H1 (cell line): Measurements from ENCODE around the gene CHMP6. TPM values are rescaled to one million over a fixed set of nuclear protein-coding genes. Genes with fewer than 3 reads are reported as not detected.

ENCODE experiments used
- polyA plus RNA-seq, 7 experiments: library from polyadenylated mRNA; depleted of rRNA in 3 of 7; stranded (reverse) in 5 of 7; unstranded in 2 of 7; fragments of >200 nt in 5 of 7; fragments of 200-250 nt in 2 of 7; gene quantifications; 1 replicate in 5 of 7; 2 replicates in 1 of 7; 4 replicates in 1 of 7; pipeline versions ENCODE4 v1.2.1 to v1.2.3, GENCODE V29; 2011 to 2013; ENCODE audit warnings: missing spikeins in 2 of 7, mixed read lengths in 2 of 7
- total RNA-seq: library from RNA; stranded (reverse); fragmentation: NEBNext Ultra II Directional; extraction: Animal tissue kit (Norgen Biotek cat#: 25700); gene quantifications from 2 replicates; pipeline ENCODE4 v1.2.1, GENCODE V29; 2021

CHMP6 gene
- total and polyA plus RNA-seq, 2 of the 8 experiments (the other 6 are each of a cell fraction or from before 2014, with no cell fraction given), result 15.7 to 24.3 TPM

Other genes with a start within 250 kb of the CHMP6 start
- gene BAIAP2, start 43.3 kb downstream of the CHMP6 start, total RNA-seq, result 18.4 and 22.8 TPM in 2 replicates
- 10.0 and 19.8 TPM in 2 replicates for gene BAIAP2, start 43.3 kb downstream of the CHMP6 start, polyA plus RNA-seq (2011; rRNA removed)
- not detected in 2 replicates for gene PVALEF, start 173.7 kb downstream of the CHMP6 start, total RNA-seq
- gene PVALEF, start 173.7 kb downstream of the CHMP6 start, polyA plus RNA-seq (2011; rRNA removed), result 0.03 and 0.05 TPM in 2 replicates
- 3.2 and 3.5 TPM in 2 replicates for gene AATK, start 174.4 kb downstream of the CHMP6 start, total RNA-seq
- 1.7 and 3.6 TPM in 2 replicates for gene AATK, start 174.4 kb downstream of the CHMP6 start, polyA plus RNA-seq (2011; rRNA removed)
- 22.5 and 23.2 TPM in 2 replicates for gene CEP131, start 231.1 kb downstream of the CHMP6 start, total RNA-seq
- gene CEP131, start 231.1 kb downstream of the CHMP6 start, polyA plus RNA-seq (2011; rRNA removed), result 5.9 and 11.5 TPM in 2 replicates
- gene TEPSIN, start 247.2 kb downstream of the CHMP6 start, total RNA-seq, result 22.9 and 26.0 TPM in 2 replicates
- gene TEPSIN, start 247.2 kb downstream of the CHMP6 start, polyA plus RNA-seq (2011; rRNA removed), result 28.0 and 59.8 TPM in 2 replicates
- 48.9 and 60.2 TPM in 2 replicates for gene NDUFAF8, start 247.5 kb downstream of the CHMP6 start, total RNA-seq
- 91.1 and 95.6 TPM in 2 replicates for gene NDUFAF8, start 247.5 kb downstream of the CHMP6 start, polyA plus RNA-seq (2011; rRNA removed)